Brain microvascular endothelial cell (primary cell): ENCODE measurements around the gene TTC33.
A peak's percentile ranks its signal among the peaks of the same experiment; 100 is the strongest.

Experiments
- DNase-seq: peaks from one replicate; pipeline ENCODE4 v3.0.0-alpha.2; 2020
- H3K27ac ChIP-seq: fragments of 250-450 bp; sonication (Bioruptor Pico); 2 replicates; pipeline ENCODE4 v1.5.1; 2020; ENCODE audit warnings: mild to moderate bottlenecking, moderate library complexity
- H3K27me3 ChIP-seq: fragments of 250-450 bp; sonication (Bioruptor Pico); replicated peaks from 2 replicates; pipeline ENCODE4 v1.5.1; 2020; ENCODE audit warnings: mild to moderate bottlenecking
- H3K36me3 ChIP-seq: fragments of 250-450 bp; sonication (Bioruptor Pico); replicated peaks from 2 replicates; pipeline ENCODE4 v1.5.1; 2020; ENCODE audit warnings: mild to moderate bottlenecking
- H3K4me3 ChIP-seq: 2 replicates; pipeline ENCODE4 v1.5.1; 2011; ENCODE audit warnings: low read depth, mild to moderate bottlenecking, control low read depth, low read length, moderate library complexity
- in situ Hi-C: cut with HindIII; loops from 2 replicates; pipeline ENCODE4 v1.10.0; 2017; ENCODE audit warnings: low sequenced_read_pairs, low pct_ligation_motif_present
- TF ChIP-seq, protein P1 (sequence below): IDR thresholded peaks from 2 replicates; pipeline ENCODE4 v1.5.1; 2011; ENCODE audit warnings: low read depth, mild to moderate bottlenecking, moderate library complexity, low read length, control low read depth, inconsistent platforms; ENCODE audit errors: missing control alignments

TTC33 gene

DNA sequence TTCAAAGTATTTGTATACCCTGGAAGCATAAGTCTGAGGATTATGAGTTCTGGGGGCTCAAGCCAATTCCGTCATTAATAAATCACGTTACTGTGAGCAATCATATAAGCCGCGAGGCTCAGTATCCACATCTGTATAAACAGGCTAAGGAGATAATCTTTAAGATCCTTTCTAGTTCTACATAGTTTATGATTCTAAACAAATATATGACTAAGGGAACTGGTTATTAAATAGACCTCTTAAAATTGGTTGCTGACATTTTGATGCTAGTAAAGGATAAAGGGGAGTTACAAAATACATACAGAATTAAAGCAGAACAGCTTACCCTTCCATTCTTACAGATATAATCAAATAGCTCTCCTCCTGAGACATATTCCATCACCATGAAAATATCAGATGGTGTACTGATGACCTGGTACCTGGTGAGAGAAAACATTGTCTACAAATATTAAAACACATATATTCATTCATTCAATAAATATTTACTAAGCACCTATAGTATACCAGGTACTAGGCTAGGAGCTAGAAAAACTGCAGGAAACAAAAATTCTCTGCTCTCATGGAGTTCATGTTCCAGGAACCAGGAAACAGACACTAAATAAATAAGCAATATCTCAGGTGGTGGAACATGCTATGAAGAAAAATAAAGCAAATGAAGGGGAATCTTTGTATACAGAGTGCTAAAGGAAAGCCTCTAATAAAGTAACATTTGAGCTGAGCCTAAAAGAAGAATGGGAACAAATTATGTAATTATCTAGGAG, 19.5 kb upstream of the TTC33 start:
- TF ChIP-seq, protein P1, sequence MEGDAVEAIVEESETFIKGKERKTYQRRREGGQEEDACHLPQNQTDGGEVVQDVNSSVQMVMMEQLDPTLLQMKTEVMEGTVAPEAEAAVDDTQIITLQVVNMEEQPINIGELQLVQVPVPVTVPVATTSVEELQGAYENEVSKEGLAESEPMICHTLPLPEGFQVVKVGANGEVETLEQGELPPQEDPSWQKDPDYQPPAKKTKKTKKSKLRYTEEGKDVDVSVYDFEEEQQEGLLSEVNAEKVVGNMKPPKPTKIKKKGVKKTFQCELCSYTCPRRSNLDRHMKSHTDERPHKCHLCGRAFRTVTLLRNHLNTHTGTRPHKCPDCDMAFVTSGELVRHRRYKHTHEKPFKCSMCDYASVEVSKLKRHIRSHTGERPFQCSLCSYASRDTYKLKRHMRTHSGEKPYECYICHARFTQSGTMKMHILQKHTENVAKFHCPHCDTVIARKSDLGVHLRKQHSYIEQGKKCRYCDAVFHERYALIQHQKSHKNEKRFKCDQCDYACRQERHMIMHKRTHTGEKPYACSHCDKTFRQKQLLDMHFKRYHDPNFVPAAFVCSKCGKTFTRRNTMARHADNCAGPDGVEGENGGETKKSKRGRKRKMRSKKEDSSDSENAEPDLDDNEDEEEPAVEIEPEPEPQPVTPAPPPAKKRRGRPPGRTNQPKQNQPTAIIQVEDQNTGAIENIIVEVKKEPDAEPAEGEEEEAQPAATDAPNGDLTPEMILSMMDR, result no peak
- in situ Hi-C loops, result no loop called here
- DNase-seq, result no peak
- H3K36me3 ChIP-seq, result peaks cover 24% of the 10 kb centered on the region
- no peaks in the 10 kb centered on the region for H3K27me3 ChIP-seq
- no peak overlapping the region for H3K4me3 ChIP-seq
- no peak overlapping the region for H3K27ac ChIP-seq

GRCh38 chr5:40774623-40775022, 18.9 kb upstream of the TTC33 start:
- H3K27me3 ChIP-seq, result no peaks in the 10 kb centered on the region
- DNase-seq, result no peak
- in situ Hi-C loops, result no loop called here
- no peak overlapping the region for H3K27ac ChIP-seq
- no peak overlapping the region for H3K4me3 ChIP-seq
- peaks cover 27% of the 10 kb centered on the region for H3K36me3 ChIP-seq
- TF ChIP-seq, protein P1, result no peak

DNA sequence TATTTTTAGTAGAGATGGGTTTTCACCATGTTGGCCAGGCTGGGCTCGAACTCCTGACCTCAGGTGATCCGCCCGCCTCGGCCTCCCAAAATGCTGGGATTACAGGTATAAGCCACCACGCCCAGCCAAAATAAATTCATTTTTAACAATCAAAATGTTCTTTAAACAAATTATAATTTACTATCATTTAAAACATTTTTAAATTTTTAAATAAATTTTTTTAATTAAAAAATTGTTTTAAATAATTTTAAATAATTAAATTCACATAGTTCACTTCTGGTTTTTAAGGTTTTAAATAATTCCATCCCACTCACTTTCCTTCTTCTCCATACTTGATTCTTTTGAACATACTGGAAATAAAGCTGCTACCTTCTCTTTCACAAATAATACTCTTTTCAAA, 15.0 kb upstream of the TTC33 start:
- TF ChIP-seq, protein P1, result no peak
- Histone ChIP-seq H3K36me3 (peaks cover 28% of the 10 kb centered on the region), H3K4me3 (no peak overlapping the region), H3K27me3 (no peaks in the 10 kb centered on the region), H3K27ac (no peak overlapping the region)
- in situ Hi-C loops, result no loop called here
- no peak for DNase-seq

DNA sequence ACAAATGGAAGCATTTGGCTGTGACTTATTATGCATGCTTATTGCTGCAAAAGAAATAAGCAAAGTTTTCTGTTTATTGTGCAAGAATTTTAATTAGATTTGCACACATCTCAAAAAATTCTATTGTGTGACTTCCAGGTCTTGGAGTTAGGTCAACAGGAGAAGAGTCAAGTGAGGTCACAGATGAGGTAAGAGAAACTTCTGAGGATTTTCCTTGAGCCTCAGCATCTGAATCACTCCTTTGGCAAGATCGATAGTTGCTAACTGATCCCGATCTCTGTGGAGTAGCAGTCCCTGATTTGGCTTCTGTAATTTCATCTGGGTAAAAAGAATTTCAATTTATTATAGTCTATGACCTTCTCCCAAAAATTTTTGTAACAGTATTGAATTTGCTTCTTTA, 6.9 kb upstream of the TTC33 start:
- Histone ChIP-seq H3K4me3 (no peak overlapping the region), H3K36me3 (peaks cover 29% of the 10 kb centered on the region), H3K27ac (no peak overlapping the region), H3K27me3 (no peaks in the 10 kb centered on the region)
- DNase-seq, result no peak
- in situ Hi-C loops, result no loop called here
- TF ChIP-seq, protein P1, result no peak

GRCh38 chr5:40757400-40757799, 1.6 kb upstream of the TTC33 start:
- peaks cover 9% of the 10 kb centered on the region for H3K36me3 ChIP-seq
- no peaks in the 10 kb centered on the region for H3K27me3 ChIP-seq
- in situ Hi-C loops, result no loop called here
- DNase-seq, result no peak
- H3K27ac ChIP-seq, result no peak overlapping the region
- TF ChIP-seq, protein P1, result no peak
- no peak overlapping the region for H3K4me3 ChIP-seq

DNA sequence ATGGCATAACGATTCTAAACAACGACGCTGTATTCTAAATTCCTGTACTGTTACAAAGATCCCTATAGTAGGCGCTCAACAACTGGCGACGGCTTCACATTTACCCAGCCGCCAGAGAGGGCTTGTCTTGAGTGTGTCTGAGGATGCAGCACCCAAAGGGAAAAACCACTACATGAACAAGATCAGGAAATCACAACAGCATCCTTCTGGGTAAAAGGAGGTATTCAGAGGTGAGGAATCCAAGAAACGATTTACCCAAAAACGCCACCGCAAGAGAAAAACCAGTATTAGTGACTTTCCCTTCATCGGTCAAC, 711 bp downstream of the TTC33 start:
- in situ Hi-C loops, result no loop called here
- peak; percentile 83 for DNase-seq
- TF ChIP-seq, protein P1, result peak; percentile 76
- Histone ChIP-seq H3K27ac (peak overlapping the region; percentile 59), H3K36me3 (peaks cover 3% of the 10 kb centered on the region), H3K4me3 (peak overlapping the region; percentile 87), H3K27me3 (no peaks in the 10 kb centered on the region)
